ENCODE measurements around the gene CAMSAP1. TPM values are rescaled to one million over a fixed set of nuclear protein-coding genes. Genes with fewer than 3 reads are reported as not detected.
A peak's percentile ranks its signal among the peaks of the same experiment; 100 is the strongest.

Gene CAMSAP1
- total and polyA plus RNA-seq, 2 experiments from 2014 or later = 2.8 to 12.4 TPM

GRCh38 chr9:135884328-135885035 is 22.9 kb downstream of the CAMSAP1 start:
- no peak overlapping the region for H3K4me3 ChIP-seq
- in situ Hi-C loops (cut with MboI) = no loop called here
- peaks cover 11% of the 10 kb centered on the region; the same call in 1 of the 2 replicates for H4K20me1 ChIP-seq (ENCODE audit: insufficient read depth)
- no peaks in the 10 kb centered on the region for H3K27me3 ChIP-seq (replicated peaks; ENCODE audit: insufficient read depth)
- DNase-seq = peak; percentile 72
- H3K9me2 ChIP-seq (ENCODE audit: insufficient read depth) = no peaks in the 10 kb centered on the region
- no peak overlapping the region for H2AFZ ChIP-seq
- peak overlapping the region; percentile 1 for H3K4me2 ChIP-seq (ENCODE audit: unreplicated experiment)
- WGBS, 2 experiments (ENCODE audit: low coverage in 1 of 2, low lambda C conversion rate in 2 of 2, missing lambda C conversion rate in 2 of 2) = 86% methylated on average over 16 of the region's 16 CpGs
- H3K9me3 ChIP-seq (ENCODE audit: low read depth) = no peaks in the 10 kb centered on the region
- H3F3A ChIP-seq (ENCODE audit: insufficient read depth) = no peaks in the 10 kb centered on the region
- no peak overlapping the region for H3K27ac ChIP-seq
- H3K79me2 ChIP-seq (ENCODE audit: insufficient read depth) = peaks cover 97% of the 10 kb centered on the region
- H3K4me1 ChIP-seq (ENCODE audit: insufficient read depth) = peaks cover 18% of the 10 kb centered on the region
- no peak for TF ChIP-seq EZH2 (IDR thresholded peaks at IDR 0.05; ENCODE audit: insufficient read depth, poor library complexity, severe bottlenecking)
- no peak for TF ChIP-seq EZH2phosphoT487 (IDR thresholded peaks at IDR 0.05; ENCODE audit: insufficient read depth, low read depth)
- no peak overlapping the region for H3K9ac ChIP-seq
- no peaks in the 10 kb centered on the region for H3K36me3 ChIP-seq (ENCODE audit: low read depth)

GRCh38 chr9:135883410-135884089 is 23.8 kb downstream of the CAMSAP1 start:
- peaks cover 18% of the 10 kb centered on the region for H3K4me1 ChIP-seq (ENCODE audit: insufficient read depth)

GRCh38 chr9:135882011-135882410 is 25.3 kb downstream of the CAMSAP1 start:
- no peak for TF ChIP-seq EZH2phosphoT487 (IDR thresholded peaks at IDR 0.05; ENCODE audit: insufficient read depth, low read depth)
- no peaks in the 10 kb centered on the region for H3K9me2 ChIP-seq (ENCODE audit: insufficient read depth)
- in situ Hi-C loops (cut with MboI) = no loop called here
- H3K36me3 ChIP-seq (ENCODE audit: low read depth) = no peaks in the 10 kb centered on the region
- 94 to 95% methylated on average over 12 of the region's 12 CpGs for WGBS, 2 experiments (ENCODE audit: low coverage in 1 of 2, low lambda C conversion rate in 2 of 2, missing lambda C conversion rate in 2 of 2)
- no peaks in the 10 kb centered on the region for H3K9me3 ChIP-seq (ENCODE audit: low read depth)
- no peak overlapping the region for H3K4me3 ChIP-seq
- no peak overlapping the region for H3K27ac ChIP-seq
- H4K20me1 ChIP-seq (ENCODE audit: insufficient read depth) = peaks cover 8% of the 10 kb centered on the region; the same call in 1 of the 2 replicates
- H3F3A ChIP-seq (ENCODE audit: insufficient read depth) = no peaks in the 10 kb centered on the region
- no peaks in the 10 kb centered on the region for H3K27me3 ChIP-seq (replicated peaks; ENCODE audit: insufficient read depth)
- peaks cover 96% of the 10 kb centered on the region for H3K79me2 ChIP-seq (ENCODE audit: insufficient read depth)
- H3K9ac ChIP-seq = no peak overlapping the region
- no peak for DNase-seq
- H3K4me1 ChIP-seq (ENCODE audit: insufficient read depth) = peaks cover 18% of the 10 kb centered on the region
- no peak overlapping the region for H3K4me2 ChIP-seq (ENCODE audit: unreplicated experiment)
- no peak overlapping the region for H2AFZ ChIP-seq

More at GRCh38 chr9:135883410-135884089, 23.8 kb downstream of the CAMSAP1 start:
- WGBS, 2 experiments (ENCODE audit: low coverage in 1 of 2, low lambda C conversion rate in 2 of 2, missing lambda C conversion rate in 2 of 2) = 91 to 93% methylated on average over 15 of the region's 15 CpGs
- DNase-seq = no peak
- no peak overlapping the region for H3K9ac ChIP-seq
- no peaks in the 10 kb centered on the region for H3F3A ChIP-seq (ENCODE audit: insufficient read depth)
- peaks cover 97% of the 10 kb centered on the region for H3K79me2 ChIP-seq (ENCODE audit: insufficient read depth)
- H3K27ac ChIP-seq = no peak overlapping the region
- no peak for TF ChIP-seq EZH2phosphoT487 (IDR thresholded peaks at IDR 0.05; ENCODE audit: insufficient read depth, low read depth)
- TF ChIP-seq EZH2 (IDR thresholded peaks at IDR 0.05; ENCODE audit: insufficient read depth, poor library complexity, severe bottlenecking) = no peak
- in situ Hi-C loops (cut with MboI) = no loop called here
- H3K36me3 ChIP-seq (ENCODE audit: low read depth) = no peaks in the 10 kb centered on the region
- H3K27me3 ChIP-seq (replicated peaks; ENCODE audit: insufficient read depth) = no peaks in the 10 kb centered on the region
- peaks cover 11% of the 10 kb centered on the region; the same call in 1 of the 2 replicates for H4K20me1 ChIP-seq (ENCODE audit: insufficient read depth)
- no peak overlapping the region for H2AFZ ChIP-seq
- H3K9me2 ChIP-seq (ENCODE audit: insufficient read depth) = no peaks in the 10 kb centered on the region
- H3K4me2 ChIP-seq (ENCODE audit: unreplicated experiment) = no peak overlapping the region
- H3K4me3 ChIP-seq = no peak overlapping the region
- no peaks in the 10 kb centered on the region for H3K9me3 ChIP-seq (ENCODE audit: low read depth)

- no peak overlapping the region for H3K4me2 ChIP-seq (ENCODE audit: unreplicated experiment)
- no peak overlapping the region for H3K27ac ChIP-seq
- no peak overlapping the region for H3K4me3 ChIP-seq
- in situ Hi-C loops (cut with MboI) = no loop called here
- DNase-seq = no peak
- H3K9me2 ChIP-seq (ENCODE audit: insufficient read depth) = no peaks in the 10 kb centered on the region
- no peak overlapping the region for H3K9ac ChIP-seq
- WGBS, 2 experiments (ENCODE audit: low coverage in 1 of 2, low lambda C conversion rate in 2 of 2, missing lambda C conversion rate in 2 of 2) = 90 to 94% methylated on average over 12 of the region's 12 CpGs
- no peak for TF ChIP-seq EZH2phosphoT487 (IDR thresholded peaks at IDR 0.05; ENCODE audit: insufficient read depth, low read depth)
- no peaks in the 10 kb centered on the region for H3F3A ChIP-seq (ENCODE audit: insufficient read depth)
- no peaks in the 10 kb centered on the region for H3K27me3 ChIP-seq (replicated peaks; ENCODE audit: insufficient read depth)
- H3K36me3 ChIP-seq (ENCODE audit: low read depth) = no peaks in the 10 kb centered on the region
- H3K4me1 ChIP-seq (ENCODE audit: insufficient read depth) = peaks cover 11% of the 10 kb centered on the region
- peaks cover 5% of the 10 kb centered on the region; the same call in 1 of the 2 replicates for H4K20me1 ChIP-seq (ENCODE audit: insufficient read depth)
- no peaks in the 10 kb centered on the region for H3K9me3 ChIP-seq (ENCODE audit: low read depth)
- peaks cover 96% of the 10 kb centered on the region for H3K79me2 ChIP-seq (ENCODE audit: insufficient read depth)
- no peak overlapping the region for H2AFZ ChIP-seq
These were observed 26.9 kb downstream of the CAMSAP1 start for GRCh38 chr9:135880438-135880837.

Measured in GM23248 (cell line).